A673 (cell line): ENCODE data around the gene THADA. TPM values are rescaled to one million over a fixed set of nuclear protein-coding genes. Genes with fewer than 3 reads are reported as not detected.

Source experiments
- BruUV-seq: library from RNA; stranded (reverse); fragments of 400-500 nt; replicated peaks from 2 replicates; lab custom pipeline; 2021; lab: Mats Ljungman, UMichigan
- CTCF ChIA-PET: fragments of 300-600 bp; sonication (Branson Sonifier 250); formaldehyde crosslinking; loops from one replicate; lab custom pipeline; 2022; ENCODE audit warnings: antibody characterized with exemption; lab: Charles Lee
- POLR2A ChIA-PET: fragments of 300-600 bp; sonication (Branson Sonifier 250); formaldehyde crosslinking; loops from one replicate; lab custom pipeline; 2022; ENCODE audit warnings: antibody characterized with exemption; ENCODE audit not compliant: low non-redundant PET; lab: Charles Lee
- DNase-seq: peaks from one replicate; pipeline ENCODE4 v3.0.0-alpha.2; 2015; ENCODE audit warnings: low spot score
- H3K27ac ChIP-seq: fragments of 200-600 bp; sonication (generic); 2 replicates; pipeline ENCODE4 v1.5.1; 2016; ENCODE audit warnings: mixed run types, low read depth, mild to moderate bottlenecking, mixed read lengths, antibody characterized with exemption, low read length; ENCODE audit not compliant: poor library complexity, severe bottlenecking
- H3K27me3 ChIP-seq: fragments of 200-600 bp; sonication (generic); replicated peaks from 2 replicates; pipeline ENCODE4 v1.6.1; 2017; ENCODE audit warnings: mixed run types, low read depth, mild to moderate bottlenecking, mixed read lengths, antibody characterized with exemption, low read length; ENCODE audit not compliant: insufficient read depth, poor library complexity
- H3K36me3 ChIP-seq: fragments of 200-600 bp; sonication (generic); 2 replicates; pipeline ENCODE4 v1.6.1; 2016; ENCODE audit warnings: mixed run types, mild to moderate bottlenecking, mixed read lengths, antibody characterized with exemption, low read length; ENCODE audit not compliant: insufficient read depth, poor library complexity, severe bottlenecking
- H3K4me1 ChIP-seq: fragments of 200-600 bp; sonication (generic); 2 replicates; pipeline ENCODE4 v1.6.1; 2017; ENCODE audit warnings: mixed run types, mild to moderate bottlenecking, mixed read lengths, antibody characterized with exemption, low read length; ENCODE audit not compliant: insufficient read depth, poor library complexity, severe bottlenecking
- H3K4me3 ChIP-seq: fragments of 200-600 bp; sonication (generic); 2 replicates; pipeline ENCODE4 v1.5.1; 2016; ENCODE audit warnings: low read depth, mixed run types, mild to moderate bottlenecking, mixed read lengths, low read length; ENCODE audit not compliant: poor library complexity, severe bottlenecking
- H3K9me3 ChIP-seq: fragments of 200-600 bp; sonication (generic); 2 replicates; pipeline ENCODE4 v1.6.1; 2016; ENCODE audit warnings: mixed run types, low read depth, mild to moderate bottlenecking, mixed read lengths, antibody characterized with exemption, low read length; ENCODE audit not compliant: poor library complexity, severe bottlenecking
- EZH2 ChIP-seq: fragments of 200-600 bp; sonication (generic); IDR thresholded peaks from 2 replicates; pipeline ENCODE4 v1.6.1; 2017; ENCODE audit warnings: borderline replicate concordance, low read depth, mild to moderate bottlenecking, mixed read lengths, antibody characterized with exemption, low read length; ENCODE audit not compliant: poor library complexity, severe bottlenecking
- intact Hi-C: fragments of 100-400 bp; cut with micrococcal nuclease; formaldehyde crosslinking; loops from one replicate; pipeline ENCODE4 v1.10.0; 2022; ENCODE audit not compliant: unreplicated experiment
- total RNA-seq: library from RNA; stranded (reverse); gene quantifications from 2 replicates; pipeline ENCODE4 v1.2.3, GENCODE V29; 2021
- TF ChIP-seq, protein P1 (sequence below): fragments of 300-800, 200-600 bp; sonication (generic); conservative IDR thresholded peaks from 2 replicates; pipeline ENCODE4 v1.5.1; 2017; ENCODE audit warnings: low read depth, mild to moderate bottlenecking, antibody characterized with exemption, low read length, moderate library complexity, mixed read lengths

Gene THADA
- total RNA-seq, 1 experiment from 2014 or later: 39.7 TPM

- TF ChIP-seq, protein P1, sequence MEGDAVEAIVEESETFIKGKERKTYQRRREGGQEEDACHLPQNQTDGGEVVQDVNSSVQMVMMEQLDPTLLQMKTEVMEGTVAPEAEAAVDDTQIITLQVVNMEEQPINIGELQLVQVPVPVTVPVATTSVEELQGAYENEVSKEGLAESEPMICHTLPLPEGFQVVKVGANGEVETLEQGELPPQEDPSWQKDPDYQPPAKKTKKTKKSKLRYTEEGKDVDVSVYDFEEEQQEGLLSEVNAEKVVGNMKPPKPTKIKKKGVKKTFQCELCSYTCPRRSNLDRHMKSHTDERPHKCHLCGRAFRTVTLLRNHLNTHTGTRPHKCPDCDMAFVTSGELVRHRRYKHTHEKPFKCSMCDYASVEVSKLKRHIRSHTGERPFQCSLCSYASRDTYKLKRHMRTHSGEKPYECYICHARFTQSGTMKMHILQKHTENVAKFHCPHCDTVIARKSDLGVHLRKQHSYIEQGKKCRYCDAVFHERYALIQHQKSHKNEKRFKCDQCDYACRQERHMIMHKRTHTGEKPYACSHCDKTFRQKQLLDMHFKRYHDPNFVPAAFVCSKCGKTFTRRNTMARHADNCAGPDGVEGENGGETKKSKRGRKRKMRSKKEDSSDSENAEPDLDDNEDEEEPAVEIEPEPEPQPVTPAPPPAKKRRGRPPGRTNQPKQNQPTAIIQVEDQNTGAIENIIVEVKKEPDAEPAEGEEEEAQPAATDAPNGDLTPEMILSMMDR: no peak
- no peak for TF ChIP-seq EZH2
- no TSS peak for BruUV-seq
- Histone ChIP-seq H3K4me1 (peaks cover 9% of the 10 kb centered on the region), H3K9me3 (no peaks in the 10 kb centered on the region), H3K4me3 (no peak overlapping the region), H3K27me3 (no peaks in the 10 kb centered on the region), H3K27ac (no peak overlapping the region), H3K36me3 (no peaks in the 10 kb centered on the region)
- ChIA-PET POLR2A (no interaction called here), CTCF (no interaction called here)
- intact Hi-C loops: no loop called here
- DNase-seq: no peak
These were observed 267.0 kb downstream of the THADA start for GRCh38 chr2:43328832-43329231.

- ChIA-PET POLR2A (no interaction called here), CTCF (no interaction called here)
- no peak overlapping the region for H3K4me3 ChIP-seq
- no peaks in the 10 kb centered on the region for H3K36me3 ChIP-seq
- intact Hi-C loops: no loop called here
- no peaks in the 10 kb centered on the region for H3K27me3 ChIP-seq
- H3K9me3 ChIP-seq: no peaks in the 10 kb centered on the region
- H3K27ac ChIP-seq: no peak overlapping the region
- TF ChIP-seq, protein P1: no peak
- no peak for TF ChIP-seq EZH2
- BruUV-seq: no TSS peak
- H3K4me1 ChIP-seq: peaks cover 2% of the 10 kb centered on the region
- DNase-seq: no peak
These were observed 267.7 kb downstream of the THADA start for GRCh38 chr2:43328133-43328532.

- H3K4me3 ChIP-seq: no peak overlapping the region
- H3K36me3 ChIP-seq: no peaks in the 10 kb centered on the region
- intact Hi-C loops: no loop called here
- no peak overlapping the region for H3K27ac ChIP-seq
- ChIA-PET CTCF (no interaction called here), POLR2A (interaction anchor here (0.6 kb wide), 1 partner anchor 54 kb away, joined by 7 read pairs; no protein-coding TSS in a partner anchor)
- no peaks in the 10 kb centered on the region for H3K4me1 ChIP-seq
- no peak for DNase-seq
- H3K27me3 ChIP-seq: no peaks in the 10 kb centered on the region
- BruUV-seq: no TSS peak
- TF ChIP-seq EZH2: no peak
- TF ChIP-seq, protein P1: no peak
- H3K9me3 ChIP-seq: no peaks in the 10 kb centered on the region
These were observed 268.7 kb downstream of the THADA start for GRCh38 chr2:43327119-43327518.
